HG03354 (cell line): ENCODE results near the gene ASF1A.

Experiments used
- ATAC-seq: cut with Tn5 transposase; IDR thresholded peaks from one replicate; pipeline ENCODE4 v1.9.1; 2021; ENCODE audit warnings: mild to moderate bottlenecking; ENCODE audit not compliant: unreplicated experiment, poor library complexity, severe bottlenecking

The ASF1A gene

GRCh38 chr6:118877806-118878205 lies 16.1 kb upstream of the ASF1A start:
- ATAC-seq, result no peak

GRCh38 chr6:118881440-118882313 lies 12.3 kb upstream of the ASF1A start:
- ATAC-seq, result peak; percentile 86

DNA sequence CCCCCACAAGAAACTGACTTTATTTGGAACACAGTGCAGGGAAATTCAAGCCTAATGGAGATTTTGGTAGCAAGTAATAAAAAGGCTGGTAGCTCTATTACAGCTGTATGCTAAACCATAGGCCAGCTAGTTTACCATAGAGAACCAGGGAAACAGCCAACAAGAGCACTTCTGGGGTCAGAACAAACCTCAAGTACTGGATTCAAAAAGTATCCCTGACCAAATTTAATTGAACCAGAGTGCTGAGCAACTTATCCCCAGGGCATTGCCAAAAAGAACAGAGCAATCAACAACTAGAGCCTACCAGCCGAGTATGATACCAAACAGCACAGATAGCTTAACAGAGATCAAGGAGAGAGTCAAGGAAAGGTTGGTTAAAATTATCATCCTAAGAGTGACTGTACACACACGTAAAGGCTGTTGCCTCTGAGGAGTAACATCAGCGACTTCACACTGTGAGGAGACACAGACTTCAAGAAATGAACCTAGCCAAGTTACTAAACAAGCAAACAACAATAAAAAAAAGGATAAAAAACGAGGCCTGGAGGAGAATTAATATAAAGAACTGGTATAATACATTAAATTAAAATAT lies 11.5 kb upstream of the ASF1A start:
- ATAC-seq, result no peak

DNA sequence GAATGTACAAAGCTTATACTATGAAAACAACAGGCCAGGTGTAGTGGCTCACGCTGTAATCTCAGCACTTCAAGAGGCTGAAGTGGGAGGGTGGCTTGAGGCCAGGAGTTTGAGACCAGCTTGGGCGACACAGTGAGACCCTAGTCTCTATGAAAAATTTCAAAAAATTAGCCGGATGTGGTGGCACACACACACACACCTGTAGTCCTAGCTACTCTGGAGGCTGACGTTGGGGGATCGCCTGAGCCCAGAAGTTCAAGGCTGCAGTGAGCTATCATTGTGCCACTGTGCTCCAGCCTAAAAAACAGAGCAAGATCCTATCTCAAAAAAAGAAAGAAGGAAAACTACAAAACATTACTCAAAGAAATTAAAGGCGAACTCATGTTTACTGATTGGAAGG lies 7.3 kb upstream of the ASF1A start:
- no peak for ATAC-seq

- no peak for ATAC-seq
These were observed 4.8 kb upstream of the ASF1A start for GRCh38 chr6:118889163-118889562.

- no peak for ATAC-seq
These were observed 2.8 kb upstream of the ASF1A start for GRCh38 chr6:118890997-118891790.

GRCh38 chr6:118892355-118892991 lies 1.5 kb upstream of the ASF1A start:
- no peak for ATAC-seq

DNA sequence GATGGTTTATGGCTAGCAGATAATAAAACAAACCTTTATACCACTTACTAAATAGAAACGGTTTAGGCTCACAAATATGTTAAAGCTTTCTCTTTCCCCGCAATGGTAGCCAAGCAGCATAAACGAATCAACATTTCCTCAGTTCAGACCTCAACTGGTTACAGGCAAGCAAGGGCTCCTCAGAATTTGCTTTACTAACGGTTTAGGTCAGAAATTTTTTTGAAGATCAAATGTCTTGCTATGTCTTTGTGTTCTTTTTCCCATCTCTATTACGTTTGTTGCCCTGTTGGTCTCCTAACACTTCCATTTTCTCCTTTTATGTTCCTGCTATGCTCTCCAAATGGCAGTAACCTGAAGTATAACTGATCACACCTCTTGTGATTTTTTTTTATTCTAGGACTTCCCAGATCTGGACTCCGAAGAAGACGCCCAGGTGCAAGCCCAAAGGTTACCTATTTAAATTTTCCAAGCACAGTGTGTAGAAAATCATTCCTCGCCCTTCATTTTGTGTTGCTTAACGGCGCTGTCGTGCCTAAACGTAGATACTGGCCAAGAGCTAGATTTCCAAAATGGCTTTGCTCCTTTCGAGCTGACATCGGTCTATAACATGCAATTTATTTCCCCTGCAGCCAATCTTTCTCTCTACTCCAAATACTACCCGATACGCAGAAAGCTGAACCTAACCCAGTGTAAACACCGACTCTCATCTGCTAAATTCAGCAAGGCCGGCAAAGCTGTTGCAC lies 717 bp upstream of the ASF1A start:
- peak; percentile 20 for ATAC-seq

- peak; percentile 43 for ATAC-seq
These were observed 691 bp downstream of the ASF1A start for GRCh38 chr6:118894425-118895260.

- no peak for ATAC-seq
These were observed 1.3 kb downstream of the ASF1A start for GRCh38 chr6:118895261-118895560.

- no peak for ATAC-seq
These were observed 1.9 kb downstream of the ASF1A start for GRCh38 chr6:118895859-118896258.

DNA sequence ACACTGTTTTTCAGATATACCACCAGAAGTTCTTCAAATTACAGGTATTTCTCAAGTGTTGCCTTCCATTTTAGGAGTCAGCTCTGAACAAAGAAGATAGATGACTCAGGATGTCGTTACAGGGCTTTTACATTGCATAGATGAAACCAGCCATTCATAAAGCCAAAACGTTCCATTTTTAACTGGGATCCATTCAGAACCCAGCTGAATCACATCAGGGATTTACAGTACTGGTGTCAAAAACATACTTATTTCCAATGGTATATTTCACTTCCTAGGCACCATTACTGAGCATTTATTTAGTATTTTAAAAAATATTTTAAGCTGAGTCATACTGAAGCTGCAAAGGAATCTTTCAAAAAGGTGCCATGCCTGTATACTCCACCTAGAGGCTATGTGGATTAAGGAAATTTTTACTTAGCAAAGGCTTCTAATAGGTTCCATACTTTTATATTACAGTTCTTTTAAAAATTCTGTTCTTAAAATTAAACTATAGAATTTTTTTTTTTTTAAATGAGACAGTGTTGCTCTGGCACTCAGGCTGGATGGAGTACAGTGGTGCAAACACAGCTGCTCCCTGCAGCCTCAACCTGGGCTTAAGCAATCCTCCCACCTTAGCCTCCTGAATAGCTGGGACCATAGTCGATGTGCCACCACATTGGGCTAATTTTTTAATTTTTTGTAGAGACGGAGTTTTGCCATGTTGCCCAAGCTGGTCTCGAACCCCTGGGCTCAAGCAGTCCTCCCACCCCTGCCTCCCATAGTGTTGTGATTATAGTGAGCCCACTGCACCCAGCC lies 2.6 kb downstream of the ASF1A start:
- ATAC-seq, result peak; percentile 23

GRCh38 chr6:118897386-118897785 lies 3.4 kb downstream of the ASF1A start:
- no peak for ATAC-seq

DNA sequence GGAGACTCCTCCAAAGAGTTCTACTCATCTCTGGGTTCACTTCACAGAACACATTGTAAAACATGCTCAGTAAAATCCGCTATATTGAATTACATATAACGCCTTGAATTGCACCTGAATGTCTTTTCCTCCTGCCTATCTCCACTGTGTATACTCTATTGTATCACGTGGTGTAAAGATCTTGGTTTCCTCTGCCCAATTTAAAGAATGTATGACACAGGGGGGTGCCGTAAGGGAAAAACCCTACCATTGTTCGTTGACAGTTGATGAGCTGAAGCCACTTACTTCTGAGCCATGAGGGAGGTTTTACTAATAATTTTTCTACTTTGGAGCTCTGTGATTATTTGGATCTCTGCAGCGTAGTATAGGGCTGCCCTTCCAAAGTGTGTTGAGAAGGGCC lies 6.0 kb downstream of the ASF1A start:
- no peak for ATAC-seq

- no peak for ATAC-seq
These were observed 8.8 kb downstream of the ASF1A start for GRCh38 chr6:118902726-118903125.

GRCh38 chr6:118903138-118903537 lies 9.2 kb downstream of the ASF1A start:
- ATAC-seq, result no peak

DNA sequence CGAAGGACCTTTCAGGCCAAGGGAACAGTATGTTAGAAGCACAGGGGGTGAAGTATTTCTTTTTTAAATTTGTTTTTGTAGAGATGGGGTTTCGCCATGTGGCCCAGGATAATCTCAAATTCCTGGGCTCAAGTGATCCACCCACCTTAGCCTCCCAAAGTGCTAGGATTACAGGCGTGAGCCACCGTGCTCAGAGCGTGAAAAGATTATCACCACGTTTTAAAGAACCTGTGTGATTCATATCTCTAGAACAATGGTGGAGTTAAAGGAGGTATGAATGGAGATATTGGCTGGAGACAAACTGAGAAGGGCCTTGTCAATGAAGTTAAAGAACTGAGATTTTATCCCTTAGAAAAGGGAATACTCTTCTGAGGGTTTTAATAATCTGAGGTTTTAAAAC lies 9.7 kb downstream of the ASF1A start:
- no peak for ATAC-seq

GRCh38 chr6:118905084-118905483 lies 11.1 kb downstream of the ASF1A start:
- ATAC-seq, result no peak
